WTC11 (cell line): ENCODE measurements around the gene FMNL2. TPM values are rescaled to one million over a fixed set of nuclear protein-coding genes. Genes with fewer than 3 reads are reported as not detected.

Experiments used
- ATAC-seq: fragments of 200-7000 bp; cut with Tn5 transposase; 2 replicates; pipeline ENCODE4 v1.10.0; 2021; ENCODE audit warnings: mild to moderate bottlenecking, moderate library complexity
- CTCF ChIA-PET: fragments of 300-600 bp; sonication (Branson Sonifier 250); formaldehyde crosslinking; loops from one replicate; lab custom pipeline; 2021; ENCODE audit warnings: antibody characterized with exemption; lab: Charles Lee
- POLR2A ChIA-PET: fragments of 350-600 bp; sonication (Branson Sonifier 250); formaldehyde crosslinking; loops from one replicate; lab custom pipeline; 2021; ENCODE audit warnings: antibody characterized with exemption; lab: Charles Lee
- DNase-seq: peaks from one replicate; pipeline ENCODE4 v3.0.0; 2021; ENCODE audit warnings: low spot score
- H3K27ac Mint-ChIP-seq: 2 replicates; pipeline ENCODE4 v1.8.0; 2021; ENCODE audit warnings: mixed read lengths
- H3K27me3 Mint-ChIP-seq: 2 replicates; pipeline ENCODE4 v1.8.0; 2021; ENCODE audit warnings: low read depth, mild to moderate bottlenecking, moderate library complexity, mixed read lengths
- H3K36me3 Mint-ChIP-seq: 2 replicates; pipeline ENCODE4 v1.8.0; 2021; ENCODE audit warnings: mixed read lengths
- H3K4me1 Mint-ChIP-seq: 2 replicates; pipeline ENCODE4 v1.8.0; 2022; ENCODE audit warnings: mixed read lengths
- H3K4me3 Mint-ChIP-seq: 2 replicates; pipeline ENCODE4 v1.8.0; 2021; ENCODE audit warnings: mild to moderate bottlenecking, moderate library complexity, mixed read lengths
- H3K9me3 Mint-ChIP-seq: 2 replicates; pipeline ENCODE4 v1.8.0; 2021; ENCODE audit warnings: mixed read lengths
- ELF4 ChIP-seq: sonication (generic); formaldehyde crosslinking; IDR thresholded peaks from 2 replicates; pipeline ENCODE4 v1.8.1; 2022; ENCODE audit warnings: low read depth, mild to moderate bottlenecking, moderate library complexity, missing genetic modification reagents
- EMX1 ChIP-seq: fragments of 250-450 bp; sonication (Bioruptor Pico); IDR thresholded peaks from 2 replicates; pipeline ENCODE4 v1.8.0; 2021; ENCODE audit warnings: mild to moderate bottlenecking
- FOXJ3 ChIP-seq: sonication (generic); formaldehyde crosslinking; IDR thresholded peaks from 2 replicates; pipeline ENCODE4 v1.9.0; 2021; ENCODE audit warnings: missing genetic modification reagents, mild to moderate bottlenecking, borderline replicate concordance
- FOXK1 ChIP-seq: sonication (generic); formaldehyde crosslinking; IDR thresholded peaks from 2 replicates; pipeline ENCODE4 v1.8.0; 2022; ENCODE audit warnings: mild to moderate bottlenecking, moderate library complexity, missing genetic modification reagents
- JAZF1 ChIP-seq: fragments of 250-450 bp; sonication (Bioruptor Pico); IDR thresholded peaks from 2 replicates; pipeline ENCODE4 v1.9.0; 2021; ENCODE audit warnings: moderate library complexity, mild to moderate bottlenecking, inconsistent platforms
- JUN ChIP-seq: sonication (generic); formaldehyde crosslinking; IDR thresholded peaks from 2 replicates; pipeline ENCODE4 v1.8.0; 2023; ENCODE audit warnings: mild to moderate bottlenecking, missing genetic modification reagents
- KAT7 ChIP-seq: sonication (generic); formaldehyde crosslinking; IDR thresholded peaks from 2 replicates; pipeline ENCODE4 v1.8.1; 2023; ENCODE audit warnings: missing genetic modification reagents, mild to moderate bottlenecking, borderline replicate concordance
- MYBL2 ChIP-seq: sonication (generic); formaldehyde crosslinking; IDR thresholded peaks from 2 replicates; pipeline ENCODE4 v1.8.1; 2023; ENCODE audit warnings: mild to moderate bottlenecking, moderate library complexity, missing genetic modification reagents
- NFYB ChIP-seq: sonication (generic); formaldehyde crosslinking; conservative IDR thresholded peaks from 2 replicates; pipeline ENCODE4 v1.8.0; 2022; ENCODE audit warnings: low read depth, missing genetic modification reagents
- OVOL2 ChIP-seq: fragments of 250-450 bp; sonication (Bioruptor Pico); IDR thresholded peaks from 2 replicates; pipeline ENCODE4 v1.9.0; 2021; ENCODE audit warnings: mild to moderate bottlenecking, borderline replicate concordance
- PRRX2 ChIP-seq: fragments of 250-450 bp; sonication (Bioruptor Pico); IDR thresholded peaks from 2 replicates; pipeline ENCODE4 v1.8.0; 2021; ENCODE audit warnings: mild to moderate bottlenecking
- TP53 ChIP-seq: sonication (generic); formaldehyde crosslinking; IDR thresholded peaks from 2 replicates; pipeline ENCODE4 v1.8.1; 2023; ENCODE audit warnings: mild to moderate bottlenecking, missing genetic modification reagents
- ZNF121 ChIP-seq: sonication (generic); formaldehyde crosslinking; IDR thresholded peaks from 2 replicates; pipeline ENCODE4 v1.8.0; 2023; ENCODE audit warnings: missing genetic modification reagents
- ZNF138 ChIP-seq: sonication (generic); formaldehyde crosslinking; conservative IDR thresholded peaks from 2 replicates; pipeline ENCODE4 v1.8.1; 2022; ENCODE audit warnings: mild to moderate bottlenecking, moderate library complexity, missing genetic modification reagents
- ZNF263 ChIP-seq: sonication (generic); formaldehyde crosslinking; IDR thresholded peaks from 2 replicates; pipeline ENCODE4 v1.8.1; 2022; ENCODE audit warnings: low read depth, mild to moderate bottlenecking, moderate library complexity, missing genetic modification reagents
- ZNF396 ChIP-seq: fragments of 250-450 bp; sonication (Bioruptor Pico); IDR thresholded peaks from 2 replicates; pipeline ENCODE4 v1.8.0; 2021; ENCODE audit warnings: mild to moderate bottlenecking, moderate library complexity, borderline replicate concordance
- total RNA-seq: library from RNA; stranded (reverse); gene quantifications from 3 replicates; pipeline ENCODE4 v1.2.3, GENCODE V29; 2021
- TF ChIP-seq, protein P1 (sequence below): fragments of 250-450 bp; sonication (Bioruptor Pico); IDR thresholded peaks from 2 replicates; pipeline ENCODE4 v2.1.2; 2022; ENCODE audit warnings: mild to moderate bottlenecking, moderate library complexity
- TF ChIP-seq, protein P2 (sequence below): sonication (generic); formaldehyde crosslinking; IDR thresholded peaks from 2 replicates; pipeline ENCODE4 v1.8.1; 2022; ENCODE audit warnings: mild to moderate bottlenecking, moderate library complexity, missing genetic modification reagents
- TF ChIP-seq, protein P3 (sequence below): fragments of 250-450 bp; sonication (Bioruptor Pico); IDR thresholded peaks from 2 replicates; pipeline ENCODE4 v1.9.0; 2021; ENCODE audit warnings: mild to moderate bottlenecking
- TF ChIP-seq, protein P4 (sequence below): sonication (generic); formaldehyde crosslinking; IDR thresholded peaks from 2 replicates; pipeline ENCODE4 v1.8.0; 2022; ENCODE audit warnings: missing genetic modification reagents
- TF ChIP-seq, protein P5 (sequence below): sonication (generic); formaldehyde crosslinking; IDR thresholded peaks from 2 replicates; pipeline ENCODE4 v1.8.1; 2023; ENCODE audit warnings: mild to moderate bottlenecking, missing genetic modification reagents
- TF ChIP-seq, protein P6 (sequence below): sonication (generic); formaldehyde crosslinking; IDR thresholded peaks from 2 replicates; pipeline ENCODE4 v1.8.1; 2023; ENCODE audit warnings: mild to moderate bottlenecking, missing genetic modification reagents, moderate library complexity
- TF ChIP-seq, protein P7 (sequence below): fragments of 250-450 bp; sonication (Bioruptor Pico); IDR thresholded peaks from 2 replicates; pipeline ENCODE4 v1.9.0; 2021; ENCODE audit warnings: mild to moderate bottlenecking

Gene FMNL2
- total RNA-seq, 1 experiment from 2014 or later, result 43.0 TPM

DNA sequence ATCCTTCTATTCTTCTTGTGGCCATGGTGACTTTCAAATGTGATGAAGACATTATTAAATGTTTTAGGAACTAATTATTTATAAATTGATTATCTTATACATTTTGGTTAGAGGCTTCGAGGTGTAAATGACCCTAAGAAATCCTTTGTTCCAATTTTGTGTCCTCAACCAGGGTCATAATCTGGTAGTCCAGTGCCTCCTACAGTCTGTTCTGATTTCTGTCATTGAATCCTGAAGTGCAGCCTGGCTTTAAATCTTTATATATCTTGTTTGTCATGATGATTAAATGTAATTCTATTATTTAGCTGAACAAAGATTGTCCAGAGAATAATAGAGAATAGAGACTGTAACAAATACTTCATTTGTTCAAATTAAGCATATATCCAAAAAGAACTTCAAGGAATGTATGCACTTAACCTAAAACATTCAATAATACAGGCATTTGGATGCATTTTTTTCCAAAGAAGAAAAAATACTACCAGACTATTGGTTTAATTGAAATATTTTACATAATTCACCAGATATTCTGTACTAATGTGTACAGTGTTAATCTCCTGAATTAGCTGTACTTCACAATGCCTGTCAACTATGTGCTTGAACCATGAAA lies 292.5 kb downstream of the FMNL2 start (continued):
- TF ChIP-seq ZNF263, result no peak
- no peak for TF ChIP-seq FOXJ3 (CRISPR knock-in tag)

DNA sequence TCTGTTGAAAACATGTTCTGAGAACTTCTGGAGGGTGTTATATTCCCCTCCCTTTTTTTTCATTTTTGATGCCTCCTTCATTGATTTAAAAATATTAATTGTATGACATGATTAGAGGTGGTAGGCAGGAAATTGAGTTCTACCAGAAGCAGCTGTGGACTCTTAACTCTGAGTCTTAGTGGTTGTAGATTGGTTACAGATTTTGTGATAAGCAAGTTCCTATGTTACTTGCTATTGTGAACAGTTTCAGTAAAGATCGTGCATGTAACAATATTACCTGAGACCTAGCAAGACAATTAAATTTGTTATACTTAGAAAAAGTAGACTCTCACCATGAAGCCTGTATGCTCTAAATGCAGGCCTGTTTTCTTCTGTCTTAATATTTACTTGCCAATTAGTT lies 294.2 kb downstream of the FMNL2 start:
- Mint-ChIP-seq H3K27me3 (no peaks in the 10 kb centered on the region), H3K9me3 (no peaks in the 10 kb centered on the region), H3K4me1 (no peaks in the 10 kb centered on the region), H3K36me3 (peaks cover 26% of the 10 kb centered on the region), H3K4me3 (no peak overlapping the region), H3K27ac (no peak overlapping the region)
- POLR2A ChIA-PET, result no interaction called here
- TF ChIP-seq ZNF138 (no peak), ZNF121 (no peak), ZNF396 (CRISPR knock-in tag) (no peak), NFYB (CRISPR knock-in tag) (no peak), KAT7 (CRISPR knock-in tag) (no peak)
- TF ChIP-seq, protein P1, sequence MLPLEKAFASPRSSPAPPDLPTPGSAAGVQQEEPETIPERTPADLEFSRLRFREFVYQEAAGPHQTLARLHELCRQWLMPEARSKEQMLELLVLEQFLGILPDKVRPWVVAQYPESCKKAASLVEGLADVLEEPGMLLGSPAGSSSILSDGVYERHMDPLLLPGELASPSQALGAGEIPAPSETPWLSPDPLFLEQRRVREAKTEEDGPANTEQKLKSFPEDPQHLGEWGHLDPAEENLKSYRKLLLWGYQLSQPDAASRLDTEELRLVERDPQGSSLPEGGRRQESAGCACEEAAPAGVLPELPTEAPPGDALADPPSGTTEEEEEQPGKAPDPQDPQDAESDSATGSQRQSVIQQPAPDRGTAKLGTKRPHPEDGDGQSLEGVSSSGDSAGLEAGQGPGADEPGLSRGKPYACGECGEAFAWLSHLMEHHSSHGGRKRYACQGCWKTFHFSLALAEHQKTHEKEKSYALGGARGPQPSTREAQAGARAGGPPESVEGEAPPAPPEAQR (CRISPR knock-in tag), result no peak
- TF ChIP-seq, protein P2, sequence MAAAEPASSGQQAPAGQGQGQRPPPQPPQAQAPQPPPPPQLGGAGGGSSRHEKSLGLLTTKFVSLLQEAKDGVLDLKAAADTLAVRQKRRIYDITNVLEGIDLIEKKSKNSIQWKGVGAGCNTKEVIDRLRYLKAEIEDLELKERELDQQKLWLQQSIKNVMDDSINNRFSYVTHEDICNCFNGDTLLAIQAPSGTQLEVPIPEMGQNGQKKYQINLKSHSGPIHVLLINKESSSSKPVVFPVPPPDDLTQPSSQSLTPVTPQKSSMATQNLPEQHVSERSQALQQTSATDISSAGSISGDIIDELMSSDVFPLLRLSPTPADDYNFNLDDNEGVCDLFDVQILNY (CRISPR knock-in tag), result no peak
- TF ChIP-seq, protein P3, sequence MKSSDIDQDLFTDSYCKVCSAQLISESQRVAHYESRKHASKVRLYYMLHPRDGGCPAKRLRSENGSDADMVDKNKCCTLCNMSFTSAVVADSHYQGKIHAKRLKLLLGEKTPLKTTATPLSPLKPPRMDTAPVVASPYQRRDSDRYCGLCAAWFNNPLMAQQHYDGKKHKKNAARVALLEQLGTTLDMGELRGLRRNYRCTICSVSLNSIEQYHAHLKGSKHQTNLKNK (CRISPR knock-in tag), result no peak
- ATAC-seq, result no peak
- CTCF ChIA-PET, result no interaction called here
- no peak for DNase-seq

DNA sequence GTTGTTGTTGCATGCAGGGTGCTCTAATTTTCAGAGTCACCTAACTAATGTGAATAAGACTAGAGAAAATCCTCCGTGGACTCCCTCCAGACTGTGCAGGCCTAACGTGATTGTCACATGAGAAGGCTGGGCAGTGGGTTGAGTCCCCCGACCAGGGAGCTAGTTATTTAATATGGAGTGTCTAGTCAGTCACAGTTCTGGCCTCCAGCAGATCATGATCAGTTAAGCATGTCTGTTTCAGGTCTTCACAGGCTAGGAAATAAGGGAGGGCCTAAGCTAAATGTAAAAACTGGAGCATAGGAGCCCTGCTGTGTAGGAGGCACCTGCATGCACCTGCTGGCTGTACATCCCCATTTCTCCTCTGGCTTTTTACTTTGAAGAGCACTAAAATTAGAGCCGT lies 295.5 kb downstream of the FMNL2 start:
- no peak overlapping the region for H3K27ac Mint-ChIP-seq
- H3K4me3 Mint-ChIP-seq, result no peak overlapping the region
- peaks cover 26% of the 10 kb centered on the region for H3K36me3 Mint-ChIP-seq
- ATAC-seq (no peak), DNase-seq (no peak)
- no peaks in the 10 kb centered on the region for H3K9me3 Mint-ChIP-seq
- ChIA-PET POLR2A (no interaction called here), CTCF (no interaction called here)
- no peaks in the 10 kb centered on the region for H3K4me1 Mint-ChIP-seq
- H3K27me3 Mint-ChIP-seq, result no peaks in the 10 kb centered on the region
- TF ChIP-seq FOXK1 (CRISPR knock-in tag) (no peak), JUN (no peak), ELF4 (CRISPR knock-in tag) (no peak), PRRX2 (no peak), OVOL2 (CRISPR knock-in tag) (no peak), JAZF1 (no peak), EMX1 (CRISPR knock-in tag) (no peak), TP53 (CRISPR knock-in tag) (no peak), MYBL2 (CRISPR knock-in tag) (no peak)
- TF ChIP-seq, protein P4, sequence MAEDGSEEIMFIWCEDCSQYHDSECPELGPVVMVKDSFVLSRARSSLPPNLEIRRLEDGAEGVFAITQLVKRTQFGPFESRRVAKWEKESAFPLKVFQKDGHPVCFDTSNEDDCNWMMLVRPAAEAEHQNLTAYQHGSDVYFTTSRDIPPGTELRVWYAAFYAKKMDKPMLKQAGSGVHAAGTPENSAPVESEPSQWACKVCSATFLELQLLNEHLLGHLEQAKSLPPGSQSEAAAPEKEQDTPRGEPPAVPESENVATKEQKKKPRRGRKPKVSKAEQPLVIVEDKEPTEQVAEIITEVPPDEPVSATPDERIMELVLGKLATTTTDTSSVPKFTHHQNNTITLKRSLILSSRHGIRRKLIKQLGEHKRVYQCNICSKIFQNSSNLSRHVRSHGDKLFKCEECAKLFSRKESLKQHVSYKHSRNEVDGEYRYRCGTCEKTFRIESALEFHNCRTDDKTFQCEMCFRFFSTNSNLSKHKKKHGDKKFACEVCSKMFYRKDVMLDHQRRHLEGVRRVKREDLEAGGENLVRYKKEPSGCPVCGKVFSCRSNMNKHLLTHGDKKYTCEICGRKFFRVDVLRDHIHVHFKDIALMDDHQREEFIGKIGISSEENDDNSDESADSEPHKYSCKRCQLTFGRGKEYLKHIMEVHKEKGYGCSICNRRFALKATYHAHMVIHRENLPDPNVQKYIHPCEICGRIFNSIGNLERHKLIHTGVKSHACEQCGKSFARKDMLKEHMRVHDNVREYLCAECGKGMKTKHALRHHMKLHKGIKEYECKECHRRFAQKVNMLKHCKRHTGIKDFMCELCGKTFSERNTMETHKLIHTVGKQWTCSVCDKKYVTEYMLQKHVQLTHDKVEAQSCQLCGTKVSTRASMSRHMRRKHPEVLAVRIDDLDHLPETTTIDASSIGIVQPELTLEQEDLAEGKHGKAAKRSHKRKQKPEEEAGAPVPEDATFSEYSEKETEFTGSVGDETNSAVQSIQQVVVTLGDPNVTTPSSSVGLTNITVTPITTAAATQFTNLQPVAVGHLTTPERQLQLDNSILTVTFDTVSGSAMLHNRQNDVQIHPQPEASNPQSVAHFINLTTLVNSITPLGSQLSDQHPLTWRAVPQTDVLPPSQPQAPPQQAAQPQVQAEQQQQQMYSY (CRISPR knock-in tag), result no peak
- TF ChIP-seq, protein P5, sequence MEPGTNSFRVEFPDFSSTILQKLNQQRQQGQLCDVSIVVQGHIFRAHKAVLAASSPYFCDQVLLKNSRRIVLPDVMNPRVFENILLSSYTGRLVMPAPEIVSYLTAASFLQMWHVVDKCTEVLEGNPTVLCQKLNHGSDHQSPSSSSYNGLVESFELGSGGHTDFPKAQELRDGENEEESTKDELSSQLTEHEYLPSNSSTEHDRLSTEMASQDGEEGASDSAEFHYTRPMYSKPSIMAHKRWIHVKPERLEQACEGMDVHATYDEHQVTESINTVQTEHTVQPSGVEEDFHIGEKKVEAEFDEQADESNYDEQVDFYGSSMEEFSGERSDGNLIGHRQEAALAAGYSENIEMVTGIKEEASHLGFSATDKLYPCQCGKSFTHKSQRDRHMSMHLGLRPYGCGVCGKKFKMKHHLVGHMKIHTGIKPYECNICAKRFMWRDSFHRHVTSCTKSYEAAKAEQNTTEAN (CRISPR knock-in tag), result no peak
- TF ChIP-seq, protein P6, sequence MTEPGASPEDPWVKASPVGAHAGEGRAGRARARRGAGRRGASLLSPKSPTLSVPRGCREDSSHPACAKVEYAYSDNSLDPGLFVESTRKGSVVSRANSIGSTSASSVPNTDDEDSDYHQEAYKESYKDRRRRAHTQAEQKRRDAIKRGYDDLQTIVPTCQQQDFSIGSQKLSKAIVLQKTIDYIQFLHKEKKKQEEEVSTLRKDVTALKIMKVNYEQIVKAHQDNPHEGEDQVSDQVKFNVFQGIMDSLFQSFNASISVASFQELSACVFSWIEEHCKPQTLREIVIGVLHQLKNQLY (CRISPR knock-in tag), result no peak
- TF ChIP-seq, protein P7, sequence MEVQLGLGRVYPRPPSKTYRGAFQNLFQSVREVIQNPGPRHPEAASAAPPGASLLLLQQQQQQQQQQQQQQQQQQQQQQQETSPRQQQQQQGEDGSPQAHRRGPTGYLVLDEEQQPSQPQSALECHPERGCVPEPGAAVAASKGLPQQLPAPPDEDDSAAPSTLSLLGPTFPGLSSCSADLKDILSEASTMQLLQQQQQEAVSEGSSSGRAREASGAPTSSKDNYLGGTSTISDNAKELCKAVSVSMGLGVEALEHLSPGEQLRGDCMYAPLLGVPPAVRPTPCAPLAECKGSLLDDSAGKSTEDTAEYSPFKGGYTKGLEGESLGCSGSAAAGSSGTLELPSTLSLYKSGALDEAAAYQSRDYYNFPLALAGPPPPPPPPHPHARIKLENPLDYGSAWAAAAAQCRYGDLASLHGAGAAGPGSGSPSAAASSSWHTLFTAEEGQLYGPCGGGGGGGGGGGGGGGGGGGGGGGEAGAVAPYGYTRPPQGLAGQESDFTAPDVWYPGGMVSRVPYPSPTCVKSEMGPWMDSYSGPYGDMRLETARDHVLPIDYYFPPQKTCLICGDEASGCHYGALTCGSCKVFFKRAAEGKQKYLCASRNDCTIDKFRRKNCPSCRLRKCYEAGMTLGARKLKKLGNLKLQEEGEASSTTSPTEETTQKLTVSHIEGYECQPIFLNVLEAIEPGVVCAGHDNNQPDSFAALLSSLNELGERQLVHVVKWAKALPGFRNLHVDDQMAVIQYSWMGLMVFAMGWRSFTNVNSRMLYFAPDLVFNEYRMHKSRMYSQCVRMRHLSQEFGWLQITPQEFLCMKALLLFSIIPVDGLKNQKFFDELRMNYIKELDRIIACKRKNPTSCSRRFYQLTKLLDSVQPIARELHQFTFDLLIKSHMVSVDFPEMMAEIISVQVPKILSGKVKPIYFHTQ, result no peak
